ENCODE measurements around the gene YKT6. TPM values are rescaled to one million over a fixed set of nuclear protein-coding genes. Genes with fewer than 3 reads are reported as not detected.

The YKT6 gene
- total and polyA plus RNA-seq, 2 experiments from 2014 or later, result 33.5 to 114 TPM

DNA sequence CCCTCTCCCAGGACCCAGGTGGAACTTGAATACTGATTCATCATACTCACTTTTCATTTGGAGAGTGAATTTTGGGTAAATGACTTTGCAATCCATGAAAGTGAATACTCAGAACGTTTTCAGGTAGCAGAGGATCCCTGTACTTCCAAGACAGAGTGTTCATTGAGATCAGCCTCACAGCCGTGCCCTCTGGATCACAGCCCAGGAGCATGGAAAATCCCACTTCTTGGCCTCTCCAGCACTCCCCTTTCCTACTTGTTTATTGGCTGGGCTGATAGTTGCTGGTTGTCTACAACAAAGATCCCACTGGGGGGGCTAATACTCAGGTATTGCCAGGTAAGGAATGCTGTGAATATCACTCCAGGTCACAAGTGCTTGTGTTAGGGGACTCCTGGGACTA lies 17.4 kb upstream of the YKT6 start:
- Histone ChIP-seq H3K4me2 (no peak overlapping the region), H3K27ac (ENCODE audit: low read depth) (no peak overlapping the region), H3K79me2 (replicated peaks; ENCODE audit: insufficient read depth) (no peaks in the 10 kb centered on the region), H3K27me3 (ENCODE audit: insufficient read depth) (no peaks in the 10 kb centered on the region), H3K4me3 (no peak overlapping the region), H3K36me3 (ENCODE audit: insufficient read depth) (no peaks in the 10 kb centered on the region), H4K20me1 (replicated peaks; ENCODE audit: insufficient read depth) (no peaks in the 10 kb centered on the region), H3K9me2 (ENCODE audit: insufficient read depth) (0 out of 2 replicates have a peak, but pooled peaks cover 12% of the 10 kb centered on the region), H3F3A (replicated peaks; ENCODE audit: low read depth) (no peaks in the 10 kb centered on the region), H3K4me1 (ENCODE audit: insufficient read depth) (no peaks in the 10 kb centered on the region), H2AFZ (no peak overlapping the region)
- H3K4me3 Mint-ChIP-seq, result no peak overlapping the region
- no peak overlapping the region for H3K27ac Mint-ChIP-seq
- TF ChIP-seq JUNB (IDR thresholded peaks at IDR 0.05; ENCODE audit: unreplicated experiment) (no peak), EZH2 (IDR thresholded peaks at IDR 0.05; ENCODE audit: low read depth, unreplicated experiment) (no peak), EZH2phosphoT487 (IDR thresholded peaks at IDR 0.05; ENCODE audit: unreplicated experiment) (no peak), ZNF114 (CRISPR knock-in tag; IDR thresholded peaks at IDR 0.05) (no peak), NANOG (IDR thresholded peaks at IDR 0.05; ENCODE audit: borderline replicate concordance) (no peak)
- TF ChIP-seq, protein P1, sequence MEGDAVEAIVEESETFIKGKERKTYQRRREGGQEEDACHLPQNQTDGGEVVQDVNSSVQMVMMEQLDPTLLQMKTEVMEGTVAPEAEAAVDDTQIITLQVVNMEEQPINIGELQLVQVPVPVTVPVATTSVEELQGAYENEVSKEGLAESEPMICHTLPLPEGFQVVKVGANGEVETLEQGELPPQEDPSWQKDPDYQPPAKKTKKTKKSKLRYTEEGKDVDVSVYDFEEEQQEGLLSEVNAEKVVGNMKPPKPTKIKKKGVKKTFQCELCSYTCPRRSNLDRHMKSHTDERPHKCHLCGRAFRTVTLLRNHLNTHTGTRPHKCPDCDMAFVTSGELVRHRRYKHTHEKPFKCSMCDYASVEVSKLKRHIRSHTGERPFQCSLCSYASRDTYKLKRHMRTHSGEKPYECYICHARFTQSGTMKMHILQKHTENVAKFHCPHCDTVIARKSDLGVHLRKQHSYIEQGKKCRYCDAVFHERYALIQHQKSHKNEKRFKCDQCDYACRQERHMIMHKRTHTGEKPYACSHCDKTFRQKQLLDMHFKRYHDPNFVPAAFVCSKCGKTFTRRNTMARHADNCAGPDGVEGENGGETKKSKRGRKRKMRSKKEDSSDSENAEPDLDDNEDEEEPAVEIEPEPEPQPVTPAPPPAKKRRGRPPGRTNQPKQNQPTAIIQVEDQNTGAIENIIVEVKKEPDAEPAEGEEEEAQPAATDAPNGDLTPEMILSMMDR (conservative IDR thresholded peaks at IDR 0.05; ENCODE audit: low read depth in 2 of 2), result no peak
- ATAC-seq (no peak), DNase-seq (ENCODE audit: low spot score) (no peak)
- H3K27me3 Mint-ChIP-seq (ENCODE audit: insufficient read depth, low read depth, poor library complexity), result peaks cover 10% of the 10 kb centered on the region
- peaks cover 13% of the 10 kb centered on the region for H3K9me3 Mint-ChIP-seq
- H3K4me1 Mint-ChIP-seq, result peaks cover 15% of the 10 kb centered on the region; the same call in 2 of the 3 replicates
- no peaks in the 10 kb centered on the region; the same call in 2 of the 3 replicates for H3K36me3 Mint-ChIP-seq (ENCODE audit: low read depth)

DNA sequence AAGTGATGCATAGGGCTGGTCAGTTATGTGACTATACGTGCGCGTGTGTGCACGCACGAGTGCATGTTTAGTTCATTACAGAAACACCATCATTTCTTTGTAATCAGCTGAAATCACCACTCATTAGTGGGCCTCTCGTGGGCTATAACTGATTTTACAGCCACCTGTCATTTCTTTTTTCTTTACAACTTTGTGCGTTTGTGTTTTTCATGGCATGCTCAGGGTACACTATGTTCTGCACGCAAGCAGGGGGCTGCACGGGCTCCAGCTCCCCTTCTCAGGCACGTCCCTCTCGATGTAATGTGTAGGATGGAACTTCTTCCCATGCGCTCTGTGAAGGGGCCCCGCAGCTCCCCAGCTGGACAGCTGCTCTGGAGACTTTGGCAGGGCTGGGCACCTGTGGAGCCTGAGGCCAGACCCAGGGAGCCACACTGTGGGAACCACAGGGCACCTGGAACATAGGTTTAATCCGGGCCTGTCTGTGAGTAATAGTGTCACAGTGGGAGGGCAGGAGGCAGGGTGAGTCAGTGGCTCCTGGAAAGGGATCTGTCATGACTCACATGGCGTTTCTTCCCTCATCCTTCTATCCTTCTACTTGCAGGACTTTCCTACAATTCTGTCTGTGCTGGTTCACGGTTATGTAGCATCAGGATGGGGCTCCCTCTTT lies 16.4 kb upstream of the YKT6 start:
- no peak overlapping the region for H3K4me3 Mint-ChIP-seq
- no peak overlapping the region for H3K27ac Mint-ChIP-seq
- Histone ChIP-seq H3F3A (replicated peaks; ENCODE audit: low read depth) (no peaks in the 10 kb centered on the region), H3K4me2 (no peak overlapping the region), H3K79me2 (replicated peaks; ENCODE audit: insufficient read depth) (no peaks in the 10 kb centered on the region), H3K4me1 (ENCODE audit: insufficient read depth) (no peaks in the 10 kb centered on the region), H3K27ac (ENCODE audit: low read depth) (no peak overlapping the region), H3K27me3 (ENCODE audit: insufficient read depth) (no peaks in the 10 kb centered on the region), H3K4me3 (no peak overlapping the region), H4K20me1 (replicated peaks; ENCODE audit: insufficient read depth) (no peaks in the 10 kb centered on the region), H3K36me3 (ENCODE audit: insufficient read depth) (no peaks in the 10 kb centered on the region), H2AFZ (no peak overlapping the region), H3K9me2 (ENCODE audit: insufficient read depth) (0 out of 2 replicates have a peak, but pooled peaks cover 12% of the 10 kb centered on the region)
- DNase-seq (ENCODE audit: low spot score) (no peak), ATAC-seq (peak; percentile 63)
- peaks cover 13% of the 10 kb centered on the region for H3K27me3 Mint-ChIP-seq (ENCODE audit: insufficient read depth, low read depth, poor library complexity)
- H3K4me1 Mint-ChIP-seq, result peaks cover 20% of the 10 kb centered on the region
- peaks cover 13% of the 10 kb centered on the region for H3K9me3 Mint-ChIP-seq
- TF ChIP-seq JUNB (IDR thresholded peaks at IDR 0.05; ENCODE audit: unreplicated experiment) (no peak), EZH2 (IDR thresholded peaks at IDR 0.05; ENCODE audit: low read depth, unreplicated experiment) (no peak)
- no peaks in the 10 kb centered on the region; the same call in 2 of the 3 replicates for H3K36me3 Mint-ChIP-seq (ENCODE audit: low read depth)

DNA sequence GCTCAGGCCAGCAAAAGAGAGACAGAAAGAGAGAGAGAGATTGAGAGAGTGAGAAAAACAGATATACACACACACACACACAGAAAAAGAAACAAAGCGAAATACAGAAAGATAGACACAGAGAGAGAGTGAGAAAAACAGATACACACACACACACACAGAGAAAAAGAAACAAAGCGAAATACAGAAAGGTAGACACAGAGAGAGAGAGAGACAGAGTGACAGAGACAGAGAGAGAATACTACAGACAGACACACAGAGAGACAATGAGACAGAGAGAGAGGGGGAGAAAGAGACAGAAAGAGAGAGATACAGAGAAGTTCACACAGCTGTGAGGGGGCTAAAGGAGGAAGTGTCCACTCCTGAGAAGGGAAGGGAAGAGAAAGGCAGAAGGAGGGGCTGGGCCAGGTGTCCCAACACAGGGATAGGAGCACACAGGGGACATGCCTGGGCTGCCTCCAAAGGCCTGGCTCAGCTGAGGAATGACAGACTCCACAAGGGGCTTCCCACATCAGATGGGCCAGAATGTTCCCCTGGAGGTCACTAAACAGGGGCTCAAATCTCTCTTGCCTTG lies 15.8 kb upstream of the YKT6 start:
- H3K27me3 ChIP-seq (ENCODE audit: insufficient read depth), result no peaks in the 10 kb centered on the region
- ATAC-seq (0 out of 3 replicates have a peak, but pooled peaks have one; percentile 23), DNase-seq (ENCODE audit: low spot score) (no peak)
- Mint-ChIP-seq H3K4me1 (peaks cover 20% of the 10 kb centered on the region), H3K4me3 (no peak overlapping the region), H3K27ac (no peak overlapping the region; the same call in 1 of the 2 replicates), H3K9me3 (peaks cover 13% of the 10 kb centered on the region), H3K36me3 (ENCODE audit: low read depth) (no peaks in the 10 kb centered on the region; the same call in 2 of the 3 replicates), H3K27me3 (ENCODE audit: insufficient read depth, low read depth, poor library complexity) (peaks cover 13% of the 10 kb centered on the region)
- H3K4me2 ChIP-seq, result no peak overlapping the region
- H3K4me3 ChIP-seq, result no peak overlapping the region
- H3K9me2 ChIP-seq (ENCODE audit: insufficient read depth), result 0 out of 2 replicates have a peak, but pooled peaks cover 12% of the 10 kb centered on the region
- no peak overlapping the region for H2AFZ ChIP-seq
- no peak overlapping the region for H3K27ac ChIP-seq (ENCODE audit: low read depth)
- H3K79me2 ChIP-seq (replicated peaks; ENCODE audit: insufficient read depth), result no peaks in the 10 kb centered on the region
- no peaks in the 10 kb centered on the region for H3K4me1 ChIP-seq (ENCODE audit: insufficient read depth)
- H3F3A ChIP-seq (replicated peaks; ENCODE audit: low read depth), result no peaks in the 10 kb centered on the region
- H4K20me1 ChIP-seq (replicated peaks; ENCODE audit: insufficient read depth), result no peaks in the 10 kb centered on the region
- H3K36me3 ChIP-seq (ENCODE audit: insufficient read depth), result no peaks in the 10 kb centered on the region
- TF ChIP-seq ZNF114 (CRISPR knock-in tag; IDR thresholded peaks at IDR 0.05) (no peak), JUNB (IDR thresholded peaks at IDR 0.05; ENCODE audit: unreplicated experiment) (no peak), CREB1 (CRISPR knock-in tag; IDR thresholded peaks at IDR 0.05; ENCODE audit: low read depth) (no peak), ZNF331 (CRISPR knock-in tag; IDR thresholded peaks at IDR 0.05; ENCODE audit: low read depth) (no peak)
- TF ChIP-seq, protein P1 (conservative IDR thresholded peaks at IDR 0.05; ENCODE audit: low read depth in 2 of 2), result no peak
